CD14-positive monocyte (primary cell): Measurements from ENCODE around the gene PEA15. TPM values are rescaled to one million over a fixed set of nuclear protein-coding genes. Genes with fewer than 3 reads are reported as not detected.
A peak's percentile ranks its signal among the peaks of the same experiment; 100 is the strongest.

Source experiments
- DNase-seq, 3 donors: peaks; one replicate each; pipeline ENCODE4 v3.0.0-alpha.2; 2011 to 2022
- H2AFZ ChIP-seq: 2 replicates; pipeline ENCODE4 v1.6.0; 2012; ENCODE audit warnings: mild to moderate bottlenecking, low read depth, low read length, inconsistent platforms; ENCODE audit not compliant: insufficient read depth, poor library complexity, severe bottlenecking
- H3K27ac ChIP-seq, 2 donors: 1 replicate in 1 of 2; 2 replicates in 1 of 2; pipeline ENCODE4 v1.5.1; 2012 to 2013; ENCODE audit warnings: low read length in 2 of 2, control low read depth in 1 of 2, inconsistent platforms in 1 of 2, low read depth in 1 of 2, mild to moderate bottlenecking in 1 of 2
- H3K27me3 ChIP-seq, 2 donors: one replicate each; pipeline versions ENCODE4 v1.6.0 to v1.6.1; 2011 to 2013; ENCODE audit warnings: low read length in 2 of 2; ENCODE audit not compliant: control insufficient read depth in 2 of 2, insufficient read depth in 2 of 2
- H3K36me3 ChIP-seq, 2 donors: replicated peaks in 1 of 2; 1 replicate in 1 of 2; 2 replicates in 1 of 2; pipeline versions ENCODE4 v1.5.1 to v1.6.1; 2012 to 2013; ENCODE audit warnings: low read length in 2 of 2, control low read depth in 1 of 2, inconsistent platforms in 1 of 2, mild to moderate bottlenecking in 1 of 2; ENCODE audit not compliant: insufficient read depth in 2 of 2, control insufficient read depth in 1 of 2
- H3K4me1 ChIP-seq, 2 donors: 1 replicate in 1 of 2; 2 replicates in 1 of 2; pipeline versions ENCODE4 v1.5.1 to v1.6.1; 2012 to 2013; ENCODE audit warnings: low read length in 2 of 2, control low read depth in 1 of 2, inconsistent platforms in 1 of 2, mild to moderate bottlenecking in 1 of 2, moderate library complexity in 1 of 2; ENCODE audit not compliant: insufficient read depth in 2 of 2, control insufficient read depth in 1 of 2
- H3K4me2 ChIP-seq: replicated peaks from 2 replicates; pipeline ENCODE3; 2012; ENCODE audit warnings: low read length, moderate library complexity, mild to moderate bottlenecking; ENCODE audit not compliant: poor library complexity, severe bottlenecking; ENCODE audit errors: extremely low read depth
- H3K4me3 ChIP-seq, 3 experiments: fragments of 200-600 bp in 1 of 3; sonication (generic) in 1 of 3; replicated peaks in 1 of 3; 1 replicate in 2 of 3; 2 replicates in 1 of 3; pipeline ENCODE4 v1.5.1; 2011 to 2013; ENCODE audit warnings: low read length in 3 of 3, mild to moderate bottlenecking in 3 of 3, control low read depth in 2 of 3, low read depth in 2 of 3, inconsistent platforms in 1 of 3, moderate library complexity in 1 of 3
- H3K79me2 ChIP-seq: 2 replicates; pipeline ENCODE4 v1.6.0; 2012; ENCODE audit warnings: mild to moderate bottlenecking, control low read depth, inconsistent platforms, low read length, moderate library complexity; ENCODE audit not compliant: insufficient read depth
- H3K9ac ChIP-seq: 2 replicates; pipeline ENCODE4 v1.6.0; 2017; ENCODE audit warnings: low read length, mild to moderate bottlenecking; ENCODE audit not compliant: insufficient read depth, poor library complexity, severe bottlenecking
- H3K9me3 ChIP-seq, 2 donors: replicated peaks in 1 of 2; 1 replicate in 1 of 2; 2 replicates in 1 of 2; pipeline versions ENCODE4 v1.5.1 to v1.6.1; 2012 to 2013; ENCODE audit warnings: low read length in 2 of 2, control low read depth in 1 of 2; ENCODE audit not compliant: control insufficient read depth in 1 of 2, insufficient read depth in 1 of 2
- H4K20me1 ChIP-seq: 2 replicates; pipeline ENCODE4 v1.6.0; 2012; ENCODE audit warnings: mild to moderate bottlenecking, low read length, control low read depth, moderate library complexity; ENCODE audit not compliant: insufficient read depth
- H3K27ac Mint-ChIP-seq, 7 donors: one replicate each; pipeline ENCODE4 v1.8.0; 2020; ENCODE audit warnings: mild to moderate bottlenecking in 7 of 7, mixed read lengths in 7 of 7, moderate library complexity in 6 of 7, inconsistent platforms in 2 of 7
- H3K27me3 Mint-ChIP-seq, 3 donors: one replicate each; pipeline ENCODE4 v1.8.0; 2021 to 2022; ENCODE audit warnings: low read depth in 3 of 3, mild to moderate bottlenecking in 3 of 3, mixed read lengths in 3 of 3, moderate library complexity in 3 of 3, inconsistent platforms in 1 of 3
- H3K36me3 Mint-ChIP-seq, 2 donors: one replicate each; pipeline ENCODE4 v1.8.0; 2020; ENCODE audit warnings: mixed read lengths in 2 of 2, inconsistent platforms in 1 of 2, mild to moderate bottlenecking in 1 of 2
- H3K4me1 Mint-ChIP-seq: one replicate; pipeline ENCODE4 v1.8.0; 2020; ENCODE audit warnings: mild to moderate bottlenecking, mixed read lengths
- H3K4me3 Mint-ChIP-seq, 2 donors: one replicate each; pipeline ENCODE4 v1.8.0; 2020; ENCODE audit warnings: mild to moderate bottlenecking in 2 of 2, mixed read lengths in 2 of 2, moderate library complexity in 1 of 2
- H3K9me3 Mint-ChIP-seq, 7 donors: one replicate each; pipeline ENCODE4 v1.8.0; 2020 to 2022; ENCODE audit warnings: mixed read lengths in 7 of 7, mild to moderate bottlenecking in 6 of 7, moderate library complexity in 6 of 7, inconsistent platforms in 2 of 7
- WGBS: methylation state at CpG from one replicate; pipeline ENCODE4 v1.1.5; 2013; ENCODE audit warnings: missing lambda C conversion rate; ENCODE audit not compliant: insufficient coverage; 5-methylcytosine and 5-hydroxymethylcytosine counted together
- intact Hi-C, 2 donors: fragments of 100-400 bp; cut with micrococcal nuclease; formaldehyde crosslinking; loops; one replicate each; pipeline versions ENCODE4 v1.15.0 to v1.15.1; 2023
- polyA plus RNA-seq, 3 donors: library from polyadenylated mRNA; depleted of rRNA in 1 of 3; unstranded in 2 of 3; stranded (reverse) in 1 of 3; fragments of 300-500 nt in 2 of 3; fragments of >200 nt in 1 of 3; fragmentation: Illumina TruSeq in 2 of 3; gene quantifications; 1 replicate in 2 of 3; 2 replicates in 1 of 3; pipeline ENCODE4 v1.2.3, GENCODE V29; 2012 to 2021
- TF ChIP-seq, protein P1 (sequence below): fragments of 200-600 bp; IDR thresholded peaks from one replicate; pipeline ENCODE4 v1.8.0; 2022; ENCODE audit warnings: antibody characterized with exemption, mild to moderate bottlenecking

PEA15 gene
- polyA plus RNA-seq, 3 donors: 23.6 to 163 (median 38.1) TPM

DNA sequence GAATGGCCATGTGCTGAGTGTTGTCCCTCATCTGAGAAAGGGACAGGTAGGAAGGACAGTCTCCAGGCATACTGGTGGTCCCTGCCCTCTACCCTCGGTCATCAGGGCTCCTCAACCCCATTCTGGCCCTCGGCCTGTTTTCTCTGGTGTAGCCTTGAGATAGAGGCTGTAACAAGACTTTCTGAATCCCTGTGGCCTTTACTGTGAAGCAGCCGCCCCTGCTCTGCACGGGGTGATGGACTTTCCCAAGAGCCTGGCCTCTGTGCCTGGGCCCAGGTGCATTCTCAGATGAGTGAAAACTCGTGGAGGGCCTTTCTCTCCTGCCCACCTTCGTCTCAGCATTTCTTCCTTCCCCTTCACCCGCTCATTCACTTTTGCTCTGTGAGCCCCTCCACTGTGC, 17.8 kb upstream of the PEA15 start:
- no peaks in the 10 kb centered on the region for H3K4me1 Mint-ChIP-seq
- H2AFZ ChIP-seq: no peak overlapping the region
- no peak overlapping the region for H3K4me2 ChIP-seq
- H3K27ac ChIP-seq: no peak overlapping the region
- H3K27me3 ChIP-seq: no peaks in the 10 kb centered on the region
- TF ChIP-seq, protein P1, sequence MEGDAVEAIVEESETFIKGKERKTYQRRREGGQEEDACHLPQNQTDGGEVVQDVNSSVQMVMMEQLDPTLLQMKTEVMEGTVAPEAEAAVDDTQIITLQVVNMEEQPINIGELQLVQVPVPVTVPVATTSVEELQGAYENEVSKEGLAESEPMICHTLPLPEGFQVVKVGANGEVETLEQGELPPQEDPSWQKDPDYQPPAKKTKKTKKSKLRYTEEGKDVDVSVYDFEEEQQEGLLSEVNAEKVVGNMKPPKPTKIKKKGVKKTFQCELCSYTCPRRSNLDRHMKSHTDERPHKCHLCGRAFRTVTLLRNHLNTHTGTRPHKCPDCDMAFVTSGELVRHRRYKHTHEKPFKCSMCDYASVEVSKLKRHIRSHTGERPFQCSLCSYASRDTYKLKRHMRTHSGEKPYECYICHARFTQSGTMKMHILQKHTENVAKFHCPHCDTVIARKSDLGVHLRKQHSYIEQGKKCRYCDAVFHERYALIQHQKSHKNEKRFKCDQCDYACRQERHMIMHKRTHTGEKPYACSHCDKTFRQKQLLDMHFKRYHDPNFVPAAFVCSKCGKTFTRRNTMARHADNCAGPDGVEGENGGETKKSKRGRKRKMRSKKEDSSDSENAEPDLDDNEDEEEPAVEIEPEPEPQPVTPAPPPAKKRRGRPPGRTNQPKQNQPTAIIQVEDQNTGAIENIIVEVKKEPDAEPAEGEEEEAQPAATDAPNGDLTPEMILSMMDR: no peak
- H3K4me3 Mint-ChIP-seq: no peak overlapping the region
- H3K27me3 Mint-ChIP-seq: peaks cover 2 to 5% (median 3%) of the 10 kb centered on the region in 3 donors
- H3K4me1 ChIP-seq: no peaks in the 10 kb centered on the region
- no peak overlapping the region for H3K4me3 ChIP-seq
- no peaks in the 10 kb centered on the region for H3K36me3 Mint-ChIP-seq
- intact Hi-C loops: no loop called here
- no peak for DNase-seq
- WGBS: 92% methylated on average over 2 of the region's 7 CpGs
- H3K36me3 ChIP-seq: no peaks in the 10 kb centered on the region
- H3K79me2 ChIP-seq: no peaks in the 10 kb centered on the region
- H3K27ac Mint-ChIP-seq: peak overlapping the region in 1 of 7 donors; percentile 26
- no peak overlapping the region for H3K9ac ChIP-seq
- H3K9me3 ChIP-seq: no peaks in the 10 kb centered on the region
- no peaks in the 10 kb centered on the region for H4K20me1 ChIP-seq
- H3K9me3 Mint-ChIP-seq: no peaks in the 10 kb centered on the region

DNA sequence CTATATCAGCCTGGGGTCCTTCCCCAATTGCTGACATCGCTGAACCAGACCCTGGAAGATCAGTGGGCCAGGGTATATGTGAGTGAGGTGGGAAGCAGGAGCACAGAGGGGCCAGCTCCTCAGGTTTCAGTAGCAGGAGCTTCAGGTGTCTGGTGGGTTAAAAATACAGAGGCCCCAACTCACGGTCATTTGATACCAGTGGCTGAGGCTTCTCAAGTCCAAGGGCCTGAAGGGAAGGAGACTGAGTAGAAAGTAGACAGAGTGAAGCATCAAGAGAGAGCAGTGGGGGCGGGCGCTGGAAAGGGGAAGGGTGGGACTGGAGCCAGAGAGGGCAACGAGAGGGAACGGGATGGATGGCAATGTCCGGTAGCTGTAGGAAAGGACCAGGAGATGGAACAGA, 16.8 kb upstream of the PEA15 start:
- H3K27me3 ChIP-seq: no peaks in the 10 kb centered on the region
- WGBS: 91% methylated on average over 6 of the region's 7 CpGs
- TF ChIP-seq, protein P1: no peak

More for the DNA sequence above, 16.8 kb upstream of the PEA15 start:
- no peaks in the 10 kb centered on the region for H3K9me3 Mint-ChIP-seq
- H3K4me2 ChIP-seq: no peak overlapping the region
- no peaks in the 10 kb centered on the region for H3K79me2 ChIP-seq
- H2AFZ ChIP-seq: no peak overlapping the region
- no peaks in the 10 kb centered on the region for H3K36me3 ChIP-seq
- DNase-seq: no peak
- no peaks in the 10 kb centered on the region for H3K9me3 ChIP-seq
- intact Hi-C loops: no loop called here
- H3K4me1 Mint-ChIP-seq: no peaks in the 10 kb centered on the region
- no peaks in the 10 kb centered on the region for H4K20me1 ChIP-seq
- no peak overlapping the region for H3K4me3 ChIP-seq
- H3K9ac ChIP-seq: no peak overlapping the region
- H3K4me1 ChIP-seq: peaks cover 2 to 6% of the 10 kb centered on the region in 2 donors
- H3K27me3 Mint-ChIP-seq: peaks cover 2 to 5% (median 3%) of the 10 kb centered on the region in 3 donors
- H3K27ac Mint-ChIP-seq: no peak overlapping the region
- H3K36me3 Mint-ChIP-seq: no peaks in the 10 kb centered on the region
- H3K27ac ChIP-seq: no peak overlapping the region
- no peak overlapping the region for H3K4me3 Mint-ChIP-seq
